ENCODE measurements around the gene CDC45.

CDC45 gene

GRCh38 chr22:19517919-19518611 is 38.3 kb downstream of the CDC45 start:
- TF ChIP-seq CTCF (IDR thresholded peaks at IDR 0.05; ENCODE audit: low read depth, low read length, missing control alignments) = no peak
- H3K27me3 ChIP-seq (replicated peaks) = no peaks in the 10 kb centered on the region
- DNase-seq = no peak
- peaks cover 2% of the 10 kb centered on the region for H3K36me3 ChIP-seq (replicated peaks)
- no peak overlapping the region for H3K27ac ChIP-seq
- in situ Hi-C loops (cut with HindIII; ENCODE audit: low pct_ligation_motif_present, low sequenced_read_pairs) = no loop called here
- H3K4me3 ChIP-seq (ENCODE audit: low read depth, low read length) = no peak overlapping the region

GRCh38 chr22:19518635-19519034 is 38.9 kb downstream of the CDC45 start:
- no peak overlapping the region for H3K4me3 ChIP-seq (ENCODE audit: low read depth, low read length)
- in situ Hi-C loops (cut with HindIII; ENCODE audit: low pct_ligation_motif_present, low sequenced_read_pairs) = no loop called here
- DNase-seq = no peak
- no peak overlapping the region for H3K27ac ChIP-seq
- H3K27me3 ChIP-seq (replicated peaks) = peaks cover 2% of the 10 kb centered on the region
- TF ChIP-seq CTCF (IDR thresholded peaks at IDR 0.05; ENCODE audit: low read depth, low read length, missing control alignments) = no peak
- H3K36me3 ChIP-seq (replicated peaks) = no peaks in the 10 kb centered on the region

GRCh38 chr22:19519041-19519926 is 39.6 kb downstream of the CDC45 start:
- Histone ChIP-seq H3K27me3 (replicated peaks) (peaks cover 6% of the 10 kb centered on the region), H3K4me3 (ENCODE audit: low read depth, low read length) (no peak overlapping the region), H3K36me3 (replicated peaks) (no peaks in the 10 kb centered on the region), H3K27ac (no peak overlapping the region)
- no peak for TF ChIP-seq CTCF (IDR thresholded peaks at IDR 0.05; ENCODE audit: low read depth, low read length, missing control alignments)
- in situ Hi-C loops (cut with HindIII; ENCODE audit: low pct_ligation_motif_present, low sequenced_read_pairs) = no loop called here
- no peak for DNase-seq

- H3K27ac ChIP-seq = no peak overlapping the region
- peaks cover 6% of the 10 kb centered on the region for H3K27me3 ChIP-seq (replicated peaks)
- in situ Hi-C loops (cut with HindIII; ENCODE audit: low pct_ligation_motif_present, low sequenced_read_pairs) = no loop called here
- no peaks in the 10 kb centered on the region for H3K36me3 ChIP-seq (replicated peaks)
- TF ChIP-seq CTCF (IDR thresholded peaks at IDR 0.05; ENCODE audit: low read depth, low read length, missing control alignments) = no peak
- H3K4me3 ChIP-seq (ENCODE audit: low read depth, low read length) = no peak overlapping the region
- no peak for DNase-seq
These were observed 40.3 kb downstream of the CDC45 start for GRCh38 chr22:19520007-19520406.

- no peak for DNase-seq
- H3K27me3 ChIP-seq (replicated peaks) = peaks cover 6% of the 10 kb centered on the region
- TF ChIP-seq CTCF (IDR thresholded peaks at IDR 0.05; ENCODE audit: low read depth, low read length, missing control alignments) = no peak
- in situ Hi-C loops (cut with HindIII; ENCODE audit: low pct_ligation_motif_present, low sequenced_read_pairs) = no loop called here
- no peak overlapping the region for H3K4me3 ChIP-seq (ENCODE audit: low read depth, low read length)
- no peak overlapping the region for H3K27ac ChIP-seq
- no peaks in the 10 kb centered on the region for H3K36me3 ChIP-seq (replicated peaks)
These were observed 41.0 kb downstream of the CDC45 start for GRCh38 chr22:19520566-19521305.

Measured in brain microvascular endothelial cell (primary cell).